ENCODE results near the gene ARFIP2.

DNA sequence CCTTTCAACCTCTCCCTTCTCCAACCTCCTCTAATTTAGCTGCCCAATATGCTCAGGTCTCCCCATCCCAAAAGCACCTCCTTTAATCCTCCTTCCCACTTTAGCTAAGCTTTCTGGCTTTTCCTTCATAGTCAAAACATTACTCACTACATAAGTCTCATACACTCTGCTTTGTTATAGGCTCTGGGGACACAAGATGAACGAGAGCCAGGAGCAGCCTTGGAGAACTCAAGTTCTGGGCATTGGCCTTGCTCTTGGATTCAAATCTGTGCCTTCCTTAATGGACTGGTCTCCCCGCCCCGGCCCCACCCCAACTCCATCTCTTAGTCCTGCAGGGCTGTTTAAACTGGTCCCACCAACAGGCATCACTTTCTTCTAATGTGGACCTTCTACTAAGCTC is 28.9 kb downstream of the ARFIP2 start:
- TF ChIP-seq, protein P1, sequence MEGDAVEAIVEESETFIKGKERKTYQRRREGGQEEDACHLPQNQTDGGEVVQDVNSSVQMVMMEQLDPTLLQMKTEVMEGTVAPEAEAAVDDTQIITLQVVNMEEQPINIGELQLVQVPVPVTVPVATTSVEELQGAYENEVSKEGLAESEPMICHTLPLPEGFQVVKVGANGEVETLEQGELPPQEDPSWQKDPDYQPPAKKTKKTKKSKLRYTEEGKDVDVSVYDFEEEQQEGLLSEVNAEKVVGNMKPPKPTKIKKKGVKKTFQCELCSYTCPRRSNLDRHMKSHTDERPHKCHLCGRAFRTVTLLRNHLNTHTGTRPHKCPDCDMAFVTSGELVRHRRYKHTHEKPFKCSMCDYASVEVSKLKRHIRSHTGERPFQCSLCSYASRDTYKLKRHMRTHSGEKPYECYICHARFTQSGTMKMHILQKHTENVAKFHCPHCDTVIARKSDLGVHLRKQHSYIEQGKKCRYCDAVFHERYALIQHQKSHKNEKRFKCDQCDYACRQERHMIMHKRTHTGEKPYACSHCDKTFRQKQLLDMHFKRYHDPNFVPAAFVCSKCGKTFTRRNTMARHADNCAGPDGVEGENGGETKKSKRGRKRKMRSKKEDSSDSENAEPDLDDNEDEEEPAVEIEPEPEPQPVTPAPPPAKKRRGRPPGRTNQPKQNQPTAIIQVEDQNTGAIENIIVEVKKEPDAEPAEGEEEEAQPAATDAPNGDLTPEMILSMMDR (IDR thresholded peaks at IDR 0.05): no peak
- TF ChIP-seq POLR2A (IDR thresholded peaks at IDR 0.05): no peak
